Pons (tissue), 1 donor: ENCODE measurements around the gene ANKRD33B.

Source experiments
- DNase-seq: peaks from one replicate; pipeline ENCODE4 v3.0.0-alpha.2; 2016; ENCODE audit warnings: low spot score

ANKRD33B gene

DNA sequence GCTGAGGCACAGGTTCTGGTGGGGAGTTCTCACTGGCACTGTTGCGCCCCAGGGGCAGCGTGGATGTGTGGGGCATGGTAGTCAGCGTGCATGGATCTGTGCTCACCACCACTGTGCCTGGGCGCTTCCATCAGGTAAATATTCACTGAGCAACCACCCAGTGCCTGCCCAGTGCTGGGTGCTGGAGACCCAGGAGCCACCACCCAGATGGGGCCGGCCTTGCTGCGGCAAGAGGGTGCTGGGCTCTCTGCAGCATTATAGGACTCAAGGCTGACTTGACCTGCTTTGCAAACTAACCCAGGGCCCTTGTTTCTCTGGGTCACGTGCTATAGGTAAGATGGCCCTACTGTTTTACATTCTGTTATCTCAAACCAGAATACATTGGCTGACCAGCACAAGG is 136.6 kb downstream of the ANKRD33B start:
- no peak for DNase-seq

DNA sequence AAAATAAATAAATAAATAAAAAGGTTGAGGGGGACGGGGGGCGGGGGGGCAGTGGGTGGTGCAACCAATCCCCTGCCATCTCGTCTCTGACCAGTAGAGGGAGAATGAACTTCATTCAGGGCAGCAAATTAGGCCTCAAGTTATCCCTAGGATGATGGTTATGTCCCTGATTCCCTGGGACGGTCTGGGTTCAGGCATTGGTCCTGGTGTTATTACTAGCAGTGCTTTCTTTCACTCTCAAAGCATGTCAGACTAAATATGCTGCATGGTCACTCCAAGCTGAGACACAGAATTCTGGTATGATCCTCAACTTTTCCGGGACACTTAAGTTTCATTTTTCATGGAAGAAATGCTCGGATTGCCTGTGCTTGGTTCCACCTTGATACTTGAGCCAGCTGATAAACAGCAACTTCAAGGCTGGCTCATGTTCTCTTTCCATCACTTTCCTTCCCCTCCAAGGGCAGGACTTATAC is 137.7 kb downstream of the ANKRD33B start:
- DNase-seq, result peak; percentile 57

DNA sequence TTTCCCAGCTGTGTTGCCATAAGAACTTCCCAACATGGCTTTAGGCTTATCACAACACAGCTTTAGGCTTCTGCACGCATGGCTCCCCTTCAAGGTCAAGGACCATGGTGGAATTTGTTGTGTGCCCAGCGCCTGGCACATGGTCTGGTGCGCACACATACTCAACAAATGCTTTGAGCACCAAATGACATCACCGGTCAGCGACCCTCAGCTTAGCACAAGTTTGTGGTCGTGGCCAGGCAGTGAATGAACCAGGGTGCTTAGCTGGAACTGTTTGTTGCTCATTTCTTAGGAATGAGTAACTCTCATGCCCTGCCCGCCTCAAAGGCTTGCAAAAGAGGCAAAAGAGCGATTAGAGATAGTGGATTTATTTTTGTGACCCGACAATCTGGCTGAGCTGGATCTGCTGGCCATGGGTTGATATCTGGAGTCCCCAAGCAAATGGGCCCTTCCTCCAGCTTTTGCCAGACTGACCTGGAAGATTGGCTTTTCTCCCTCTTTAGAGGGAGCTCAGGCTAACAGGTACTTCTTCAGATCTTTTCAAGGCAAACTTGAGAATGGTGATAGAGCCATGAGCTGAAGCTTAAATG is 138.3 kb downstream of the ANKRD33B start:
- DNase-seq, result no peak

DNA sequence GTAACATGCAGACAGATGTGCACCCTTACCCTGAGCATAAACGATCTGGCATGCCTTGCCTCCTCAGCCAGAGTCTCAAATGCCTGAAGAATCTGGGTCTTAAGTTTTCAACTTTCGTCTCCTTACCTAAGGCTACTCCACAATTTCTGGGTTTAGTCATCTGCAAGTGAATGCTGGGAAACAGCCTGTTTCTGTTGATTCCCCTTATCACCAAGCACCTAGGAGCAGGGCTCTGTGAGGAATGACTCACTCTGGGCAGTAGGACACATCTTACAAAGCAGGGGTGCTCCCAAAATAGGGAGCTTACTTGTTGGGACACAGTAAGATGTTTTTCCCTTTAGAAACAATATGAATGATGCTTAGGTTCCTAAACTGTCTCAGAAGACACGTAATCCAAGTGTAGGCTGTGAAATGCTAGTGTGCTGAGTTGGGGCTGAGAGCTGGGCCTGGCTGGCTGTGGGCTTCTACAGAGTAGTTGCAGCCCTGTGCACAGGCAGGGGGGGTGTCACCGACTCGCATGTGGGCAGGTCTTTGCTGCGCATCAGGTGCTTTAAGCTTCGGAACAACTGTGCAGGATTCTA is 139.1 kb downstream of the ANKRD33B start:
- DNase-seq, result no peak

GRCh38 chr5:10703676-10704075 is 139.8 kb downstream of the ANKRD33B start:
- DNase-seq, result no peak

GRCh38 chr5:10704949-10705621 is 141.2 kb downstream of the ANKRD33B start:
- DNase-seq, result no peak

GRCh38 chr5:10705747-10706146 is 141.9 kb downstream of the ANKRD33B start:
- DNase-seq, result no peak

DNA sequence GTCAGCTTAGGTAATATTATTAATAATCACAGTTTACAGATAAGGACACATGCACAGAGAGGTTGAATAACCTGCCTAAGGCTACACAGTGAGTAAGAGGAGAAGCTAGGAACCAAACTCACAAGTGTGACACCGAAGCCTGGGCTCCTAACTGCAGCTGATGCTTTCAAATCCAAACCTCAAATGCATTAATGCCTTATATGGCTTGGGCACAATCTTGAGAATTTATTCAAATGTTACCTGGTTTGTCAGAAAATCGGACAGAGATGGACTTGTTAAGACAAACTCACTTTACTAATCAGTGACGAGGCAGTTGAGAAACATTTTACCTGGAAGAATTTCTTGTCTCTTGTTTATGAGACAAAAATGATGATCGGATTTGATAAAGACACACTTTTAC is 142.5 kb downstream of the ANKRD33B start:
- no peak for DNase-seq
